Colonic mucosa (tissue), 4 donors: ENCODE data around the gene ACAP1. TPM values are rescaled to one million over a fixed set of nuclear protein-coding genes. Genes with fewer than 3 reads are reported as not detected.
"Not testable (repeated sequence)": the region's sequence is repeated elsewhere in the genome, so short reads cannot be mapped to it uniquely, and the experiment has no call there.

Experiments used
- DNase-seq: peaks from one replicate; pipeline ENCODE4 v3.0.0-alpha.2; 2020
- H3K27ac ChIP-seq: fragments of 200-600 bp; one replicate; pipeline ENCODE4 v1.8.0; 2021
- H3K27me3 ChIP-seq: fragments of 200-600 bp; one replicate; pipeline ENCODE4 v1.8.0; 2021
- H3K36me3 ChIP-seq: fragments of 200-600 bp; one replicate; pipeline ENCODE4 v1.8.0; 2021
- H3K4me1 ChIP-seq: fragments of 200-600 bp; one replicate; pipeline ENCODE4 v1.8.0; 2021; ENCODE audit warnings: mild to moderate bottlenecking
- H3K4me3 ChIP-seq: fragments of 200-600 bp; one replicate; pipeline ENCODE4 v1.8.0; 2021
- H3K9ac ChIP-seq, 2 donors: one replicate each; pipeline ENCODE4 v1.7.0; 2013; ENCODE audit warnings: control low read depth in 2 of 2, low read depth in 2 of 2, low read length in 2 of 2
- H3K9me3 ChIP-seq: fragments of 200-600 bp; one replicate; pipeline ENCODE4 v1.8.0; 2021
- CTCF ChIP-seq: fragments of 200-600 bp; IDR thresholded peaks from one replicate; pipeline ENCODE4 v1.8.0; 2022; ENCODE audit warnings: antibody characterized with exemption, mild to moderate bottlenecking
- intact Hi-C: fragments of 100-400 bp; cut with DNase I; formaldehyde crosslinking; loops from one replicate; pipeline ENCODE4 v1.14.1; 2022
- total RNA-seq, 2 donors: library from RNA; stranded (reverse); fragmentation: NEBNext Ultra II Directional in 1 of 2; extraction: Animal tissue kit (Norgen Biotek cat#: 25700) in 1 of 2; gene quantifications; one replicate each; pipeline ENCODE4 v1.2.1, GENCODE V29; 2021
- donor health status: healthy.
- donor health status: DM: no; HTN: no; CAD: no.
- donor health status: DM: no; HTN: no; CAD: no.

ACAP1 gene
- total RNA-seq, 2 donors from 2014 or later, result 7.4 to 12.1 TPM

- Histone ChIP-seq H3K4me3 (no peak overlapping the region), H3K9me3 (no peaks in the 10 kb centered on the region), H3K27ac (no peak overlapping the region), H3K4me1 (no peaks in the 10 kb centered on the region), H3K36me3 (no peaks in the 10 kb centered on the region), H3K9ac (no peak overlapping the region), H3K27me3 (no peaks in the 10 kb centered on the region)
- no peak for TF ChIP-seq CTCF
- DNase-seq, result no peak
- intact Hi-C loops, result no loop called here
Measured at GRCh38 chr17:7363311-7363710, 27.0 kb downstream of the ACAP1 start.

GRCh38 chr17:7365963-7366362 lies 29.6 kb downstream of the ACAP1 start:
- H3K27me3 ChIP-seq, H3K27ac ChIP-seq, H3K4me3 ChIP-seq, H3K4me1 ChIP-seq, intact Hi-C loops, H3K9me3 ChIP-seq, H3K36me3 ChIP-seq, DNase-seq, H3K9ac ChIP-seq: not testable (repeated sequence)

- no peak for TF ChIP-seq CTCF
- H3K9me3 ChIP-seq, result no peaks in the 10 kb centered on the region
- H3K27me3 ChIP-seq, result no peaks in the 10 kb centered on the region
- no peaks in the 10 kb centered on the region for H3K36me3 ChIP-seq
- no peak for DNase-seq
- intact Hi-C loops, result no loop called here
- no peak overlapping the region for H3K27ac ChIP-seq
- no peak overlapping the region for H3K4me3 ChIP-seq
- no peaks in the 10 kb centered on the region for H3K4me1 ChIP-seq
- no peak overlapping the region for H3K9ac ChIP-seq
Measured at GRCh38 chr17:7367083-7367482, 30.8 kb downstream of the ACAP1 start.

GRCh38 chr17:7367918-7368598 lies 31.7 kb downstream of the ACAP1 start:
- Histone ChIP-seq H3K9me3 (no peaks in the 10 kb centered on the region), H3K4me1 (no peaks in the 10 kb centered on the region), H3K27ac (no peak overlapping the region), H3K36me3 (no peaks in the 10 kb centered on the region), H3K9ac (no peak overlapping the region), H3K4me3 (no peak overlapping the region), H3K27me3 (no peaks in the 10 kb centered on the region)
- intact Hi-C loops, result no loop called here
- DNase-seq, result no peak
- no peak for TF ChIP-seq CTCF

GRCh38 chr17:7368599-7368994 lies 32.3 kb downstream of the ACAP1 start:
- DNase-seq, H3K9ac ChIP-seq, H3K4me1 ChIP-seq, H3K27ac ChIP-seq, H3K36me3 ChIP-seq, H3K4me3 ChIP-seq, intact Hi-C loops, H3K27me3 ChIP-seq, H3K9me3 ChIP-seq: not testable (repeated sequence)

GRCh38 chr17:7369825-7370224 lies 33.5 kb downstream of the ACAP1 start:
- Histone ChIP-seq H3K9ac (no peak overlapping the region), H3K9me3 (no peaks in the 10 kb centered on the region), H3K4me1 (no peaks in the 10 kb centered on the region), H3K4me3 (no peak overlapping the region), H3K27ac (no peak overlapping the region), H3K27me3 (no peaks in the 10 kb centered on the region), H3K36me3 (no peaks in the 10 kb centered on the region)
- no peak for DNase-seq
- intact Hi-C loops, result no loop called here
- no peak for TF ChIP-seq CTCF
